CD14-positive monocyte (primary cell): ENCODE data around the gene RFX3. TPM values are rescaled to one million over a fixed set of nuclear protein-coding genes. Genes with fewer than 3 reads are reported as not detected.

ENCODE experiments used
- DNase-seq, 3 donors: peaks; one replicate each; pipeline ENCODE4 v3.0.0-alpha.2; 2011 to 2022
- H2AFZ ChIP-seq: 2 replicates; pipeline ENCODE4 v1.6.0; 2012; ENCODE audit warnings: mild to moderate bottlenecking, low read depth, low read length, inconsistent platforms; ENCODE audit not compliant: insufficient read depth, poor library complexity, severe bottlenecking
- H3K27ac ChIP-seq, 2 donors: 1 replicate in 1 of 2; 2 replicates in 1 of 2; pipeline ENCODE4 v1.5.1; 2012 to 2013; ENCODE audit warnings: low read length in 2 of 2, control low read depth in 1 of 2, inconsistent platforms in 1 of 2, low read depth in 1 of 2, mild to moderate bottlenecking in 1 of 2
- H3K27me3 ChIP-seq, 2 donors: one replicate each; pipeline versions ENCODE4 v1.6.0 to v1.6.1; 2011 to 2013; ENCODE audit warnings: low read length in 2 of 2; ENCODE audit not compliant: control insufficient read depth in 2 of 2, insufficient read depth in 2 of 2
- H3K36me3 ChIP-seq, 2 donors: replicated peaks in 1 of 2; 1 replicate in 1 of 2; 2 replicates in 1 of 2; pipeline versions ENCODE4 v1.5.1 to v1.6.1; 2012 to 2013; ENCODE audit warnings: low read length in 2 of 2, control low read depth in 1 of 2, inconsistent platforms in 1 of 2, mild to moderate bottlenecking in 1 of 2; ENCODE audit not compliant: insufficient read depth in 2 of 2, control insufficient read depth in 1 of 2
- H3K4me1 ChIP-seq, 2 donors: 1 replicate in 1 of 2; 2 replicates in 1 of 2; pipeline versions ENCODE4 v1.5.1 to v1.6.1; 2012 to 2013; ENCODE audit warnings: low read length in 2 of 2, control low read depth in 1 of 2, inconsistent platforms in 1 of 2, mild to moderate bottlenecking in 1 of 2, moderate library complexity in 1 of 2; ENCODE audit not compliant: insufficient read depth in 2 of 2, control insufficient read depth in 1 of 2
- H3K4me2 ChIP-seq: replicated peaks from 2 replicates; pipeline ENCODE3; 2012; ENCODE audit warnings: low read length, moderate library complexity, mild to moderate bottlenecking; ENCODE audit not compliant: poor library complexity, severe bottlenecking; ENCODE audit errors: extremely low read depth
- H3K4me3 ChIP-seq, 3 experiments: fragments of 200-600 bp in 1 of 3; sonication (generic) in 1 of 3; replicated peaks in 1 of 3; 1 replicate in 2 of 3; 2 replicates in 1 of 3; pipeline ENCODE4 v1.5.1; 2011 to 2013; ENCODE audit warnings: low read length in 3 of 3, mild to moderate bottlenecking in 3 of 3, control low read depth in 2 of 3, low read depth in 2 of 3, inconsistent platforms in 1 of 3, moderate library complexity in 1 of 3
- H3K79me2 ChIP-seq: 2 replicates; pipeline ENCODE4 v1.6.0; 2012; ENCODE audit warnings: mild to moderate bottlenecking, control low read depth, inconsistent platforms, low read length, moderate library complexity; ENCODE audit not compliant: insufficient read depth
- H3K9ac ChIP-seq: 2 replicates; pipeline ENCODE4 v1.6.0; 2017; ENCODE audit warnings: low read length, mild to moderate bottlenecking; ENCODE audit not compliant: insufficient read depth, poor library complexity, severe bottlenecking
- H3K9me3 ChIP-seq, 2 donors: replicated peaks in 1 of 2; 1 replicate in 1 of 2; 2 replicates in 1 of 2; pipeline versions ENCODE4 v1.5.1 to v1.6.1; 2012 to 2013; ENCODE audit warnings: low read length in 2 of 2, control low read depth in 1 of 2; ENCODE audit not compliant: control insufficient read depth in 1 of 2, insufficient read depth in 1 of 2
- H4K20me1 ChIP-seq: 2 replicates; pipeline ENCODE4 v1.6.0; 2012; ENCODE audit warnings: mild to moderate bottlenecking, low read length, control low read depth, moderate library complexity; ENCODE audit not compliant: insufficient read depth
- H3K27ac Mint-ChIP-seq, 7 donors: one replicate each; pipeline ENCODE4 v1.8.0; 2020; ENCODE audit warnings: mild to moderate bottlenecking in 7 of 7, mixed read lengths in 7 of 7, moderate library complexity in 6 of 7, inconsistent platforms in 2 of 7
- H3K27me3 Mint-ChIP-seq, 3 donors: one replicate each; pipeline ENCODE4 v1.8.0; 2021 to 2022; ENCODE audit warnings: low read depth in 3 of 3, mild to moderate bottlenecking in 3 of 3, mixed read lengths in 3 of 3, moderate library complexity in 3 of 3, inconsistent platforms in 1 of 3
- H3K36me3 Mint-ChIP-seq, 2 donors: one replicate each; pipeline ENCODE4 v1.8.0; 2020; ENCODE audit warnings: mixed read lengths in 2 of 2, inconsistent platforms in 1 of 2, mild to moderate bottlenecking in 1 of 2
- H3K4me1 Mint-ChIP-seq: one replicate; pipeline ENCODE4 v1.8.0; 2020; ENCODE audit warnings: mild to moderate bottlenecking, mixed read lengths
- H3K4me3 Mint-ChIP-seq, 2 donors: one replicate each; pipeline ENCODE4 v1.8.0; 2020; ENCODE audit warnings: mild to moderate bottlenecking in 2 of 2, mixed read lengths in 2 of 2, moderate library complexity in 1 of 2
- H3K9me3 Mint-ChIP-seq, 7 donors: one replicate each; pipeline ENCODE4 v1.8.0; 2020 to 2022; ENCODE audit warnings: mixed read lengths in 7 of 7, mild to moderate bottlenecking in 6 of 7, moderate library complexity in 6 of 7, inconsistent platforms in 2 of 7
- CTCF ChIP-seq: fragments of 200-600 bp; IDR thresholded peaks from one replicate; pipeline ENCODE4 v1.8.0; 2022; ENCODE audit warnings: antibody characterized with exemption, mild to moderate bottlenecking
- WGBS: methylation state at CpG from one replicate; pipeline ENCODE4 v1.1.5; 2013; ENCODE audit warnings: missing lambda C conversion rate; ENCODE audit not compliant: insufficient coverage; 5-methylcytosine and 5-hydroxymethylcytosine counted together
- intact Hi-C, 2 donors: fragments of 100-400 bp; cut with micrococcal nuclease; formaldehyde crosslinking; loops; one replicate each; pipeline versions ENCODE4 v1.15.0 to v1.15.1; 2023
- polyA plus RNA-seq, 3 donors: library from polyadenylated mRNA; depleted of rRNA in 1 of 3; unstranded in 2 of 3; stranded (reverse) in 1 of 3; fragments of 300-500 nt in 2 of 3; fragments of >200 nt in 1 of 3; fragmentation: Illumina TruSeq in 2 of 3; gene quantifications; 1 replicate in 2 of 3; 2 replicates in 1 of 3; pipeline ENCODE4 v1.2.3, GENCODE V29; 2012 to 2021

The RFX3 gene
- polyA plus RNA-seq, 3 donors, result 1.7 to 5.2 (median 3.2) TPM

GRCh38 chr9:3391414-3391813 is 134.4 kb downstream of the RFX3 start:
- Histone ChIP-seq H3K4me1 (no peaks in the 10 kb centered on the region), H2AFZ (no peak overlapping the region), H3K4me3 (no peak overlapping the region), H3K27me3 (no peaks in the 10 kb centered on the region), H3K9ac (no peak overlapping the region), H3K9me3 (peaks cover 0 to 3% of the 10 kb centered on the region in 2 donors), H4K20me1 (no peaks in the 10 kb centered on the region), H3K79me2 (no peaks in the 10 kb centered on the region), H3K36me3 (peaks cover 0 to 10% of the 10 kb centered on the region in 2 donors), H3K27ac (no peak overlapping the region), H3K4me2 (no peak overlapping the region)
- WGBS, result 100% methylated on average over 1 of the region's 2 CpGs
- DNase-seq, result no peak
- Mint-ChIP-seq H3K36me3 (peaks cover 30 to 39% of the 10 kb centered on the region in 2 donors), H3K4me3 (no peak overlapping the region), H3K9me3 (peaks cover 0 to 10% (median 5%) of the 10 kb centered on the region in 7 donors), H3K4me1 (peaks cover 7% of the 10 kb centered on the region), H3K27me3 (peaks cover 0 to 2% (median 0%) of the 10 kb centered on the region in 3 donors), H3K27ac (no peak overlapping the region)
- intact Hi-C loops, result no loop called here
- no peak for TF ChIP-seq CTCF

- H3K9ac ChIP-seq, result no peak overlapping the region
- H3K4me1 ChIP-seq, result no peaks in the 10 kb centered on the region
- H3K36me3 Mint-ChIP-seq, result peaks cover 15 to 26% of the 10 kb centered on the region in 2 donors
- H3K4me3 Mint-ChIP-seq, result peak overlapping the region in 1 of 2 donors; percentile 39
- H3K27me3 Mint-ChIP-seq, result peaks cover 0 to 2% (median 0%) of the 10 kb centered on the region in 3 donors
- H3K4me2 ChIP-seq, result no peak overlapping the region
- H2AFZ ChIP-seq, result no peak overlapping the region
- peaks cover 14% of the 10 kb centered on the region for H3K4me1 Mint-ChIP-seq
- H4K20me1 ChIP-seq, result no peaks in the 10 kb centered on the region
- H3K9me3 ChIP-seq, result peaks cover 0 to 3% of the 10 kb centered on the region in 2 donors
- intact Hi-C loops, result no loop called here
- peak in 1 of 3 donors; percentile 3 for DNase-seq
- WGBS, result no CpG with 5 or more reads among the region's 1 CpG
- H3K27ac Mint-ChIP-seq, result no peak overlapping the region
- no peak overlapping the region for H3K4me3 ChIP-seq
- no peak overlapping the region for H3K27ac ChIP-seq
- H3K36me3 ChIP-seq, result peaks cover 0 to 10% of the 10 kb centered on the region in 2 donors
- no peaks in the 10 kb centered on the region for H3K27me3 ChIP-seq
- no peak for TF ChIP-seq CTCF
- no peaks in the 10 kb centered on the region for H3K79me2 ChIP-seq
- H3K9me3 Mint-ChIP-seq, result peaks cover 0 to 12% (median 5%) of the 10 kb centered on the region in 7 donors
Measured at GRCh38 chr9:3386753-3387152, 139.0 kb downstream of the RFX3 start.
